MM.1S (cell line): ENCODE data around the gene UBE3A.
"Not testable (repeated sequence)": the region's sequence is repeated elsewhere in the genome, so short reads cannot be mapped to it uniquely, and the experiment has no call there.

Experiments used
- DNase-seq: peaks from one replicate; pipeline ENCODE4 v3.0.0-alpha.2; 2015
- H2AFZ ChIP-seq: fragments of 300-600 bp; sonication (generic); 2 replicates; pipeline ENCODE4 v1.6.0; 2016; ENCODE audit warnings: antibody characterized with exemption, low read length
- H3F3A ChIP-seq: fragments of 300-600 bp; sonication (generic); 2 replicates; pipeline ENCODE4 v1.6.1; 2016; ENCODE audit warnings: mild to moderate bottlenecking, antibody characterized with exemption, low read length, moderate library complexity, mixed read lengths; ENCODE audit not compliant: insufficient read depth
- H3K27ac ChIP-seq: fragments of 300-600 bp; sonication (generic); 2 replicates; pipeline ENCODE4 v1.5.1; 2016; ENCODE audit warnings: mild to moderate bottlenecking, low read length
- H3K27me3 ChIP-seq: fragments of 300-600 bp; sonication (generic); replicated peaks from 2 replicates; pipeline ENCODE4 v1.6.0; 2016; ENCODE audit warnings: low read length; ENCODE audit not compliant: insufficient read depth
- H3K36me3 ChIP-seq: fragments of 300-600 bp; sonication (generic); replicated peaks from 2 replicates; pipeline ENCODE4 v1.6.1; 2016; ENCODE audit warnings: mild to moderate bottlenecking, low read length, mixed read lengths; ENCODE audit not compliant: insufficient read depth
- H3K4me1 ChIP-seq: fragments of 300-600 bp; sonication (generic); 2 replicates; pipeline ENCODE4 v1.6.1; 2016; ENCODE audit warnings: low read length, mixed read lengths
- H3K4me2 ChIP-seq: fragments of 300-600 bp; sonication (generic); 2 replicates; pipeline ENCODE4 v1.6.0; 2016; ENCODE audit warnings: low read depth, low read length
- H3K4me3 ChIP-seq: fragments of 300-600 bp; sonication (generic); 2 replicates; pipeline ENCODE4 v1.5.1; 2016; ENCODE audit warnings: low read length, mixed read lengths
- H3K79me2 ChIP-seq: fragments of 300-600 bp; sonication (generic); 2 replicates; pipeline ENCODE4 v1.6.1; 2016; ENCODE audit warnings: mixed run types, low read length, mixed read lengths
- H3K9ac ChIP-seq: fragments of 300-600 bp; sonication (generic); 2 replicates; pipeline ENCODE4 v1.6.1; 2016; ENCODE audit warnings: low read length, mixed read lengths
- H3K9me2 ChIP-seq: fragments of 300-600 bp; sonication (generic); replicated peaks from 2 replicates; pipeline ENCODE4 v1.6.1; 2016; ENCODE audit warnings: mild to moderate bottlenecking, low read length, mixed read lengths; ENCODE audit not compliant: insufficient read depth
- H3K9me3 ChIP-seq: fragments of 300-600 bp; sonication (generic); replicated peaks from 2 replicates; pipeline ENCODE4 v1.6.1; 2016; ENCODE audit warnings: mild to moderate bottlenecking, low read length, mixed read lengths; ENCODE audit not compliant: insufficient read depth
- H4K20me1 ChIP-seq: fragments of 300-600 bp; sonication (generic); 2 replicates; pipeline ENCODE4 v1.6.1; 2016; ENCODE audit warnings: mild to moderate bottlenecking, low read length, moderate library complexity, mixed read lengths; ENCODE audit not compliant: insufficient read depth
- EZH2 ChIP-seq: fragments of 300-600 bp; sonication (generic); optimal IDR thresholded peaks from 2 replicates; pipeline ENCODE3; 2017; ENCODE audit warnings: low read depth, mild to moderate bottlenecking, antibody characterized with exemption, low read length, mixed read lengths
- EZH2phosphoT487 ChIP-seq: fragments of 300-600 bp; sonication (generic); IDR thresholded peaks from 2 replicates; pipeline ENCODE4 v1.6.1; 2018; ENCODE audit warnings: antibody characterized with exemption, low read length
- TF ChIP-seq, protein P1 (sequence below): fragments of 300-600 bp; sonication (generic); IDR thresholded peaks from 2 replicates; pipeline ENCODE4 v1.5.1; 2016; ENCODE audit warnings: antibody characterized with exemption, low read length, mixed read lengths

The UBE3A gene

GRCh38 chr15:25455226-25455625 is 16.4 kb upstream of the UBE3A start:
- Histone ChIP-seq H3K4me3 (no peak overlapping the region), H3K9me2 (no peaks in the 10 kb centered on the region), H3K4me2 (no peak overlapping the region), H3F3A (no peaks in the 10 kb centered on the region), H3K36me3 (no peaks in the 10 kb centered on the region), H3K27ac (no peak overlapping the region), H3K9me3 (no peaks in the 10 kb centered on the region), H2AFZ (no peak overlapping the region), H4K20me1 (no peaks in the 10 kb centered on the region), H3K4me1 (no peaks in the 10 kb centered on the region), H3K79me2 (no peaks in the 10 kb centered on the region), H3K9ac (no peak overlapping the region), H3K27me3 (no peaks in the 10 kb centered on the region)
- TF ChIP-seq, protein P1, sequence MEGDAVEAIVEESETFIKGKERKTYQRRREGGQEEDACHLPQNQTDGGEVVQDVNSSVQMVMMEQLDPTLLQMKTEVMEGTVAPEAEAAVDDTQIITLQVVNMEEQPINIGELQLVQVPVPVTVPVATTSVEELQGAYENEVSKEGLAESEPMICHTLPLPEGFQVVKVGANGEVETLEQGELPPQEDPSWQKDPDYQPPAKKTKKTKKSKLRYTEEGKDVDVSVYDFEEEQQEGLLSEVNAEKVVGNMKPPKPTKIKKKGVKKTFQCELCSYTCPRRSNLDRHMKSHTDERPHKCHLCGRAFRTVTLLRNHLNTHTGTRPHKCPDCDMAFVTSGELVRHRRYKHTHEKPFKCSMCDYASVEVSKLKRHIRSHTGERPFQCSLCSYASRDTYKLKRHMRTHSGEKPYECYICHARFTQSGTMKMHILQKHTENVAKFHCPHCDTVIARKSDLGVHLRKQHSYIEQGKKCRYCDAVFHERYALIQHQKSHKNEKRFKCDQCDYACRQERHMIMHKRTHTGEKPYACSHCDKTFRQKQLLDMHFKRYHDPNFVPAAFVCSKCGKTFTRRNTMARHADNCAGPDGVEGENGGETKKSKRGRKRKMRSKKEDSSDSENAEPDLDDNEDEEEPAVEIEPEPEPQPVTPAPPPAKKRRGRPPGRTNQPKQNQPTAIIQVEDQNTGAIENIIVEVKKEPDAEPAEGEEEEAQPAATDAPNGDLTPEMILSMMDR = no peak
- TF ChIP-seq EZH2phosphoT487 (no peak), EZH2 (no peak)
- no peak for DNase-seq

GRCh38 chr15:25454771-25455170 is 15.9 kb upstream of the UBE3A start:
- TF ChIP-seq EZH2phosphoT487 = no peak
- Histone ChIP-seq H3K9ac (no peak overlapping the region), H3K4me2 (no peak overlapping the region), H3K27ac (no peak overlapping the region), H2AFZ (no peak overlapping the region), H3K9me2 (no peaks in the 10 kb centered on the region), H4K20me1 (no peaks in the 10 kb centered on the region), H3K79me2 (no peaks in the 10 kb centered on the region), H3F3A (no peaks in the 10 kb centered on the region), H3K4me3 (no peak overlapping the region), H3K36me3 (no peaks in the 10 kb centered on the region), H3K9me3 (no peaks in the 10 kb centered on the region), H3K27me3 (no peaks in the 10 kb centered on the region), H3K4me1 (no peaks in the 10 kb centered on the region)
- DNase-seq = no peak

DNA sequence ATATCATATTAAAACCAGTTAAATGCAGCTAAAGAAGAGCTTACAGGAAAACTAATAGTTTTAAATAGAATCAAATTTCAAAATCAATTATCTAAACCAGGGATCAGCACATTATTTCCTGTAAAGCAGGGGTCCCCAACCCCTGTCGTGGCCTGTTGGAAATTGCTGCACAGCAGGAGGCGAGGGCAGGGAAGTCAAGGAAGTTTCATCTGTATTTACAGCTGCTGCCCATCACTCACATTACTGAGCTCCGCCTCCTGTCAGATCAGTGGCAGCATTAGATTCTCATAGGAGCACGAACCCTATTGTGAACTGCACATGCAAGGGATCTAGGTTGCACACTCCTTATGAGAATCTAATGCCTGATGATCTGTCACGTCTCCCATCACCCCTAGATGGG is 14.4 kb upstream of the UBE3A start:
- H3K4me1 ChIP-seq, H3F3A ChIP-seq, H3K9me3 ChIP-seq, DNase-seq, H4K20me1 ChIP-seq, H3K36me3 ChIP-seq, H3K9ac ChIP-seq, H3K9me2 ChIP-seq, H2AFZ ChIP-seq, H3K27ac ChIP-seq, H3K27me3 ChIP-seq, H3K4me2 ChIP-seq, H3K79me2 ChIP-seq, H3K4me3 ChIP-seq: not testable (repeated sequence)

GRCh38 chr15:25451501-25451900 is 12.7 kb upstream of the UBE3A start:
- Histone ChIP-seq H4K20me1 (no peaks in the 10 kb centered on the region), H3K79me2 (no peaks in the 10 kb centered on the region), H3K27me3 (no peaks in the 10 kb centered on the region), H3K4me3 (no peak overlapping the region), H3K36me3 (no peaks in the 10 kb centered on the region), H3K9ac (no peak overlapping the region), H3K27ac (no peak overlapping the region), H3F3A (no peaks in the 10 kb centered on the region), H3K4me2 (no peak overlapping the region), H2AFZ (no peak overlapping the region), H3K9me3 (no peaks in the 10 kb centered on the region), H3K4me1 (no peaks in the 10 kb centered on the region), H3K9me2 (no peaks in the 10 kb centered on the region)
- TF ChIP-seq EZH2phosphoT487 (no peak), EZH2 (no peak)
- TF ChIP-seq, protein P1 = no peak
- DNase-seq = no peak
